SKM-1 (cell line): ENCODE data around the gene TPO.
"Not testable (repeated sequence)": the region's sequence is repeated elsewhere in the genome, so short reads cannot be mapped to it uniquely, and the experiment has no call there.

Experiments
- DNase-seq: peaks from one replicate; lab custom pipeline; 2025; ENCODE audit not compliant: unreplicated experiment; lab: John Stamatoyannopoulos, UW

TPO gene

DNA sequence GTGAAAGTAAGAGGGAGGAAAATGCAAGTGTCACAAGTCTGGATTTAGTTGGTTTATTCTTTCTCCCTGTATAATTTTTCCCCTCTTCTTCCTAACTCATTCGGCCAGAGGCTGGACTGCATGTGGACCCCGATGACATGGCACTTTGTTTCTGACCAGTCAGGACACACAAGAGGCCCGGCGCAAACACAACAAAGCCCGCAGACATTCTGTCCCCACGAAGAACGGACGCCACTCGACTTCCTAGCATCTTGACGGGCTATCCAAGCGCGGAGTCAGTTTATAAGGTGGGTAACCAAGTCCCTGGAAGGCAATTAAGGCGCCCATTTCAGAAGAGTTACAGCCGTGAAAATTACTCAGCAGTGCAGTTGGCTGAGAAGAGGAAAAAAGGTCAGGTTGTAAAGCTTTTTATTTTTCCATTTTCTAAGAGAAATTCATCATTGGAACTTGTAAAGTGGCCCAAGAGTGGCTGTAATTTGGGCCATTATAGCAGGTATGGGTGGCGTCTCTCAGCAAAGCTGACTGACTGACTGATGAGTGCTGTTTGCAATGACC lies at the start of gene TPO:
Gene TPO (plus strand): TSS at position 308 of the 555 bp plus-strand sequence. CDS start 946 bp downstream, outside the sequence.
- DNase-seq: no peak

DNA sequence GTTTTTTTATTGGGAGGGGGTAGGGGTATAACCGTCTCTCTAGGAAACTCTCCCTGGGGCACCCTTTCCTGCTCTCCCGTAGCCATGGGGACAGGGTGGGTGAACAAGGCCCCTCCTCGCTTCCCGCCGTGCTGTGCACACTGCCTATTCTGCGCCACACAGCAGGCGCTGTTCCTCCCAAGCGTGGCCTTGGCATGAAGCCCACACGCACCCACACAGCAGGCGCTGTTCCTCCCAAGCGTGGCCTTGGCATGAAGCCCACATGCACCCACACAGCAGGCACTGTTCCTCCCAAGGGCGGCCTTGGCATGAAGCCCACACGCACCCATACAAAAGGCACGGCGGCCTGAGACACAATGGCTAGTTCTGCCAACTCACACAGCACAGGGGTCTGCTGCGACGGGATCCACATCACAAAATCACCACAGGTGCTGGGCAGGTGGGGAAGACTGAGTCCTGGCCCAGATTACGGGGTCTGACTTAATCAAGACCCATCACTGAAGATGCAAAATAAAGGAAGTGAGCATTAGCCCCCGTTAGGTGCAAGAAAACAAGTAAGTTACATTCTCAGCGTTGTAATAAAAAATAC lies 46.6 kb upstream of the TPO start:
- no peak for DNase-seq

DNA sequence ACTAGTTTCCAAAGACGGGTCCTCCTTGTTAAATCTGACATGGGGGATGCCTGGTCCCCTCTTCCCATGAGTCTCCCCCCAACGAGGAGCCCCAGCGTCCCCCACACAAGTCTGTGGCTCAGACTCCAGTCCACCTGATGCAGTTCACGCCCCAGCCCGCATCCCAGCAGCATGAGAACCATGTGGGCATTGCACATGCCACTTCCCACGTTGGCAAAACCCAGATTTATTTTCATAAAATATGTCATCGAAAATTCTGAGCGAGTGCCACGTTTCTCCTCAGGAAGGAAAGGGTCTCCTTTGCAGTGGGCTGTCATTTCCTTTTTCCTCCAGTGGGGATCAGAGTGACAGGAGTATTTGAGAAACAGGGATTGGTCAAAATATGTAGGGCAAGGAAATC lies 45.7 kb upstream of the TPO start:
- DNase-seq: no peak

DNA sequence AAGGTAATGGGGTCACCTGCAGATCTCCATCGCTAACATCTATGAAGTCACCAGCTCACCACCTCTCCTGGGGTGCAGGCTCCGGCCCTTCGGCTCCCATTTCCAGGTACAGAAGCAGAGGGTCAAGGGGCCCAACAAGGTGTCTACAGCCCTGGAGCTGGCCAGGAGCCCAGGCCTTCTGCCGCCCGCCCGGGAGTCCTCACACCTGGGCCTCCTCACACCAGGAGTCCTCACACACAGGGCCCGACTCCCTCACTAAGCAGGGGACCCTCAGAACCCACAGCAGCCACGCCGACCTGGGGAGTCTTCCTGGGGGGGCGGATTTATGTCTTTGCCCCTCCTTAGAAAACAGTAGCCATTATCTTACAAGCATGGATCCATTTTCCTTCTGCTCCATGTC lies 43.4 kb upstream of the TPO start:
- DNase-seq: no peak

DNA sequence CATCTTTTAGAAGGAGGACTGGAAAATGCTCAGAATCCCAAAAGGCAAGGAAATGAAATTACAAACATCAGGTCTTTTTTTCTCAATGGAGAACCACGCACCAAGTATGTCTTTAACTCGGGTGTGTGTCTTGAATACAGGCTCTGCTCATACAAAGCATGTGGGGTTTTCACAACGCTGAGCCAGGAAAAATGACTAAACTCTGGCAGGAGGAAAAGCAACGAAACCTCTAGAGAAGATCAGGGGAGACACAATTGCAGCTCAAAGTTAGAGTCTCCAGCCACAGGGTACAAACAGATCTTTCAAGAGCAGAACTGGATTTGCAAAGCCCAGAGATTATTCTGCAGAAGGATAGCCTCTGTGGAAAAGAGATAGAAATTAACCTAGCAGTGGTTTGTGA lies 42.8 kb upstream of the TPO start:
- no peak for DNase-seq

DNA sequence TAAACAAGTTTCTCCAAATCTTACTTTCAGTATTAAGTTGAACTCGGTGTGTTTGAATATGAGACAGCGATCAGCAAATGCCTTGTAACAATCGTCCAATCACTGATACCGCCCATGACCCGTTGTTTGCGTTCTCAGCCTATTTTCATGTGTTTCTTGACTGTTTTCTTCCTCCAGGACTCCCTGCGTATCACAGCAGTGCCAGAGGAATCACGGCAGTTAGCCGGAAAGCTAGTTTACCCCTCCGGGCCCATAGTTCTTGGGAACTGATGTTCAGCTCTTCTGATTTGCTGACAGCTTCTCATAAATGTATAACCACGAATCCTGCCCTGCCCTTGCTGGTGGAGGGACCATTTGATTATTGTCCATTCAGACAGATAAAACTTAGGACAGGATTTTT lies 42.2 kb upstream of the TPO start:
- no peak for DNase-seq

DNA sequence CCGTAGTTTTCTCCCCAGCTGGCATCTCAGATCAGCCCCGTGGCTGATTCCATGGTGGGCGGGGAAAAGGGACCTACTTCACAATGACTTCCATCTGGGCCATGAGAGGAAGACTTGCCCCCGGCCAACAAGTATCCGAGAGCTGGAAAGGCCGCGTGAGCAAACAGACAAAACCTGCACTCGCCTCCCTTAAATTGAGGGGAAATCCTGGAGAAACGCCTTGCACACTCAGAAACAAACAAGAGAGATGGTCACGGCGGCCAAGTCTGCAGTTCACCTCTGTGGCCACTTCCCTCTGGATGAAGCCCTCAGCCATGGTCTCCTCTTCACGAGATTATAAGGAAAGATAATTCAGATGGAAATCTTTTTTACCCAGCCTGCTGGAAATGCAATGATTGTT lies 39.4 kb upstream of the TPO start:
- DNase-seq: no peak

DNA sequence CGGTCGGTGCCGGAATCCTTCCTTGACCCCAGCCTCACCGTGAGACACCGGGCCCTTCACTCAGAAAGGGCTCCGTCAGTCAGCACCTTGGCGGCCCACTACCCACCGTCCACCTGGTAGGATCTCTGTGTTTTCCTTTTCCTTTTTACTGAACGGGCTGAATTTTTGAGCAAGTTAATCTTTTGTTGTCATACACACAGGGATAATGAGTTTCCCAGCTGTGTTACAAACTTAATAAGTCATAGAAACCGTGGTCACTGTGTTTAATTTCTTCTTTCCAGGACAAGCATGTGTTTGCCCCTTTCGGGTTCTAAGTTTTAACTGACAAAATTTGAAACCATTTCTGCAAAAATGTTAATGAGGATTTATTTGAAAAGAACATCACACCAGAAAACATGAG lies 39.0 kb upstream of the TPO start:
- no peak for DNase-seq

DNA sequence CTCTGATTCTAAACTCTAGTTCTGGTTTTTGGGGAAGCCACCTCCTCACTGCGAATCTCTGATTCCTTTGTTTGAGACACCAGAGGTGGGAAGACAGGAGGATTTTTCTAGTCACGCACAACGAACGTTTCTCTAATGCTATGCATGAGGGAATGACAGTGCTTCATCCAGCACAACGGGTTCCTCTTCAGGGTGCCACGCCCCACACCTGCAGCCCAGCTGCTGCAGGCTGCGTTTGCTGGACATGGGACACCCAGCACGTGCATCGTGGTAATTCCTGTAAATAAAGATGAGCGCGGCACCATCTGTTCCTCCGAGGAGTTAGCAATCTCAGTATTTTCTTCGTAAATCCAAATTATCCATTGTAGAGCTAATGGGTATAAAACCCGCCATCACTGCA lies 37.5 kb upstream of the TPO start:
- DNase-seq: no peak

DNA sequence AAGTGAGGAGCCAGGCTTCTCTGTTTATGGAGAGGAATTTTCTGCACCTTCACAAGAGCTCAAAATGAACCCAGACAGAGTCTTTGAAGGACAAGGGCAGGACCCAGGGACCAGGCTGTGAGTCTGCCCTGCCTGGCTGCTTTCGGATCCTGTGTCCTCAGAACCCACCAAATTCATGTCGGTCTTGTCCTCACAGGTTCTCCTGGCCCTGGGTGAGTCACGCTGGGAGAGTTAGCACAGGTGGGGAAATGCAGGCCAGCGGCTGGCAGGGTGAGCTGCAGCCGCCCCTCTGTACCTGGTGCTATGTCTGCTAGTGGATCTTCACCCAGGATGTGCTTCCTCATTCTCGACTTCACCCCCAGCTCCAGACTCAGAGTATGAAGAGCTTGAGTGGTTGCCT lies 35.8 kb upstream of the TPO start:
- DNase-seq: no peak

DNA sequence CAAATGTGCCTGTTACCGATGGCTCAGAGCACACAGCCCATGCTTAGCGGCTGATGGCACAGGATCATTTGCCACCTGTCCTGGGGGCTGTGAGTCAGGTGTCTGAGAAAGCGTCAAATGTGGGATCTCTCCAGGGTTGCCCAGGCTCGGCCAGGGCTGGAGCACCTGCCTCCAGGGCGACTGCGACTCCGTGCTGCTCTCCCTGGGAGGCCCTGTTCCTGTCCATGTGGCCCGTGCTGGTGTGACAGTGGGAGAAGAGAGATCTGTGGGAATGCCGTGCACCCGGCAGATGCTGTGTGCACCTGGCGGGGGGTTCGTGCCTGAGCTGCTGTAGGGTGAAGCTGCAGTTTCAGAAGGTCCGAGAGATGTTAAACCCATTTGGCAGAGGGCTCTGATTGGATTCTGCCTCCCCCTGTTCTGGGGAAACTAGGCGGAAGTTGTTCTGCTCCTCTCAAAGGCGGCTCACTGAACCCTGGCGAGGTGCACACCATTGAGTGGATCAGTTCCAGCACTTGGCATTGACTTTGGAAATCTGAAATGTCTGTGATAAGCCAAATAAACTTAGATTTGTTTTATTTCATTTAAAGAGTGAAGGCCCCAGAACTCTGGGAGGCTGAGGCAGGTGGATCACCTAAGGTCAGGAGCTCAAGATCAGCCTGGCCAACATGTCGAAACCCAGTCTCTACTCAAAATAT lies 34.7 kb upstream of the TPO start:
- DNase-seq: no peak

DNA sequence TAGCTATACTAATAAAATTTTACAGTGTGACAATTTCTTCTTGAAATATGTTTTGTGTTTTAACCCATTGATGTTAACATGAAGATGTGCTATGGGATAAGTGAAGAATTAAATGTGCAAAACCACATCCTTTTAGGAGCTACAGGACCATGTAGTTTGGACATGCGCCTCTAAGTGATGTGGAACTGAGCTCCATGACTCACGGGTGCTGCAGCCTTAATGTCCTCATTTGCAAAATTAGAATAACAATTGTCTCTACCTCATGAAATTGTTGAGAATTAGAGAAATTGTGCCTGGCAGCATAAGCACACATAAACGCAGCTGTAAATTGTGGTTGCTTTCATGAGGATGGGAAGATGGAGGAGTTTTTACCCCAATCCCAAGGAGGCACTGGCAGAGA lies 31.6 kb upstream of the TPO start:
- DNase-seq: no peak

DNA sequence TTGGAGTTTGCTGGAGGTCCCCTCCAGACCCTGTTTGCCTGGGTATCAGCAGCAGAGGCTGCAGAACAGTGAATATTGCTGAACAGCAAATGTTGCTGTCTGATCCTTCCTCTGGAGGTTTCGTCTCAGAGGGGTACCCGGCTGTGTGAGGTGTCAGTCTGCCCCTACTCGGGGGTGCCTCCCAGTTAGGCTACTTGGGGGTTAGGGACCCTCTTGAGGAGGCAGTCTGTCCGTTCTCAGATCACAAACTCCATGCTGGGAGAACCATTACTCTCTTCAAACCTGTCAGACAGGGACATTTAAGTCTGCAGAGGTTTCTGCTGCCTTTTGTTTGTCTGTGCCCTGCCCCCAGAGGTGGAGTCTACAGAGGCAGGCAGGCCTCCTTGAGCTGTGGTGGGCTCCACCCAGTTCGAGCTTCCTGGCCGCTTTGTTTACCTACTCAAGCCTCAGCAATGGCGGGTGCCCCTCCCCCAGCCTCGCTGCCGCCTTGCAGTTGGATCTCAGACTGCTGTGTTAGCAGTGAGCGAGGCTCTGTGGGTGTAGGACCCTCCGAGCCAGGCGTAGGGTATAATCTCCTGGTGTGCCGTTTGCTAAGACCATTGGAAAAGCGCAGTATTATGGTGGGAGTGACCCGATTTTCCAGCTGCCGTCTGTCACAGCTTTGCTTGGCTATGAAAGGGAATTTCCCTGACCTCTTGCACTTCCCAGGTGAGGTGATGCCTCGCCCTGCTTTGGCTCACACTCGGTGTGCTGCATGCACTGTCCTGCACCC lies 25.1 kb upstream of the TPO start:
- DNase-seq: not testable (repeated sequence)

DNA sequence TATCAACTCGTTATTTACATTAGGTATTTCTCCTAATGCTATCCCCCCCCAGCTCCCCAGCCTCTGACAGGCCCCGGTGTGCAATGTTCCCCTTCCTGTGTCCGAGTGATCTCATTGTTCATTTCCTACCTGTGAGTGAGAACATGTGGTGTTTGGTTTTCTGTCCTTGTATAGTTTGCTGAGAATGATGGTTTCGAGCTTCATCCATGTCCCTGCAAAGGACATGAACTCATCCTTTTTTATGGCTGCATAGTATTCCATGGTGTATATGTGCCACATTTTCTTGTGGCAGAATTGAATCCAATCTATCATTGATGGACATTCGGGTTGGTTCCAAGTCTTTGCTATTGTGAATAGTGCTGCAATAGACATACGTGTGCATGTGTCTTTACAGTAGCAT lies 23.1 kb upstream of the TPO start:
- DNase-seq: not testable (repeated sequence)

DNA sequence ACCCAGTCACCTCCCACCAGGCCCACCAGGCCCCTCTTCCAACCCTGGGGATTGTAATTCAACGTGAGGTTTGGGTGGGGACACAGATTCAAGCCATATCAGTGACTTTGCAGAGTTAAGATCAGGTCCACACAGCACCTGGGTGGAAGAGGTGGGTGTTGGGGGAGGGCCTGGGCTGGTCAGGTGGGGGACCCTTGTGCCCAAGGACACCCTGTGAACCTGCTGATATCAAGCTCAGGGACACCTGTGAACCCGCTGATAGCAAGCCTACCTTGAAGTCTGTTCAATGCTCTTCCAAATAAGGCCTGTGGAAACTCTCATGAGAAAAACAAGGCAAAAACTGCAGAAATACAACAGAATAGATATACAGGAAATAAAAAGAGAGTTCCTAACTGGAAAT lies 19.9 kb upstream of the TPO start:
- DNase-seq: no peak

DNA sequence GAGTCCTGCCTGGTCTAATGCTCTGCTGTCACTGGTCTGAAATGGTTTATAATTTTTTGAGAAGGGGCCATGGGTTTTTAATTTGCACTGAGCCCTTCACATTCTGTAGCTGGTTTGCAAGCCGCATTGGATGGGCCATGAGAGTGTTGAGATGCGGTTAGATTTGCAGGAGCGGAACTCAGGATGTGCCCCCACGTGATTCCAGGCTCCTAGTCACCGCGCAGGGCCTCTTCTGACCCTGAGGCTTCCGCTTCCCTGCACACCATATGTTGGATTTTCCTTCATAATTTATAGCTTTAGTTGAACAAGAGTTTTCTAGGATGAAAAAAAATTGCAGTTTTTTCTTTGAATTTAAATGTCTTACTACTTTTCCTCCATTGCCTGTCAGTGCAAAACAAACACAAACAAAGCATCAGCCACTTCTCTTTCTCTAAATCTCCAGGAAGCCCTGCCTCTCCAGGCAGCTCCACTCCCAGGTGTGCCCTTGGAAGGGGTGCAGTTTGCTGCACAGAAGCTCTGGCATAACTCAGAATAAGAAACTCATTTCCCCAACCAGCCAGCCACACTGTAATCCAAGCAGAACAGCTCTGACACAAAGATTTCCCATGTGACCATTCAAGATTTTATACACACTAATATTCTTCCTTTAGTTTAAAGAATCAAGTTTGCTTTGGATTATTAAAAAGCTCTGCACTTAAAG lies 18.4 kb upstream of the TPO start:
- no peak for DNase-seq

DNA sequence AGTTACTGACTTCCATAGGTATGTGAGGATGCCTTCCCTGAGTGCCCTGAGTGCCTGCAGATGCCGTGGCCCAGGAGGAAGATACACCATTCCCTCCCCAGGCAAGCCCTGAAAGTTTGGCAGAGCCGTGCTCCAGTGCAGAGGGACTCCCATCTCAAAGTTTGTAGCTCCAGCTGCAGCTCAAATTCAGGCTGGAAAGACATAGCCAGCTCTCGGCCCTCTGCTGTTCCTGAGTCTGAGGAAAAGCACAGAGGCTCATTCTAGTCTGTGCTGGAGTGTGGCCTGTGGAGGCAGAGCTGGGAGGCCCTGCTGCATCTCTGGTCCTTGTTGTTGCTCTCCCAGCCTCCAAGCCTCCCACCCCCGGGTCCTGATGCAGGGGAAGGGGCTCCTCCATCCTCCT lies 15.9 kb upstream of the TPO start:
- DNase-seq: no peak

DNA sequence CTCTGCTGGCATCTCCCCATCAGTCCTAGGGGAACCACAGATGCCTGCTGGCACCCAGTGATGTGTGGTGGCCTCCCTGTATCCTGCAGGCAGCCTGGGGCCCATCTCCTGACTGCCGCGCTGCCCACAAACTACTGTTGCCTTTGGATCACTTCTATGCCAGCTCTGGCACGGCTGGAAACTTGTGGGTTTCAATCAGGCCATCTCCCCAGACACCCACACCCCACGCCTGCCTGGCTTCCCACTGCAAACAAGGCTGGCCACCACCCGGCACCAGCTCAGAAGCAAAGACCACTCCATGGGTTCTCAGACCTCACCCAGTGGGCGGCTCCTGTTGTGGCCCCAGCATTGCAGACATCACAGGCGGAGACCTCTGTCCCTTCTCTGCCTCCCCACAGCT lies 15.1 kb upstream of the TPO start:
- no peak for DNase-seq

DNA sequence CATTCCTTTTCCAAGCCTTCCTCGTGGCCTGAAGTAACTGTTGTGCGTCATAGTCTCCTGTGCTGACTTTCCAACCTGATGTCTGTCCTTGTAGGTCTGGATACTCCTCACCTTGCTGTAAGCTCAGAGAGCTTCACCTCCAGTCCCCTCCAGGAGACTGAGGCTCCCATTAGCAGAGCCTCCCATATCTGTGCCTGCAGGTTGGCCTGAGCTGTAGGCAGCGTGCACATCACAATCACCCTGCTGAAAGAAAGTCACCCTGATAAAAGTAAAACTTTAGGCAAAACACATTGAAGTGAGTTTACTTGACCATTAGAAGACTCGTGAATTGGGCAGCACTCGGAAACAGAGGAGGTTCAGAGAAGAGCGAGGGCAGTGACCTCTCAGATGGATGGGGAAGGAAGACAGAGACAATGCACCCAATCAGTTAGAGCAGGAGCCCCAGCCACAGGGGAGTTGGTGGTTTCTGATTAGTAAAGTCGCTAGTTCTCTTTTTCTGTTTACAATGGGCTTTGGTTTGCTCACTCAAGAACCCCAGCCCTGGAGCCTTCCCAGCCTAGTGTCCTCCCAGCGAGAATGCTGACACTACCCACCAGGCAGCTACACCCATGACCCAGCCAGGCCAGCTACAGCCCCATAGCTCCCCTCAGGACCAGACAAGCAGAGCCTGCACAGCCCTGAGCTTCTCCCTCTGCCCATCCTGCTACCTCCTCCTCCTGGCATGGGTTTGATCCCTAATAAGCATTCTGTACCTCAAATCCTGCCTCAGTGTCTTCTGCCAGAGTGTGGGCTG lies 12.1 kb upstream of the TPO start:
- no peak for DNase-seq

DNA sequence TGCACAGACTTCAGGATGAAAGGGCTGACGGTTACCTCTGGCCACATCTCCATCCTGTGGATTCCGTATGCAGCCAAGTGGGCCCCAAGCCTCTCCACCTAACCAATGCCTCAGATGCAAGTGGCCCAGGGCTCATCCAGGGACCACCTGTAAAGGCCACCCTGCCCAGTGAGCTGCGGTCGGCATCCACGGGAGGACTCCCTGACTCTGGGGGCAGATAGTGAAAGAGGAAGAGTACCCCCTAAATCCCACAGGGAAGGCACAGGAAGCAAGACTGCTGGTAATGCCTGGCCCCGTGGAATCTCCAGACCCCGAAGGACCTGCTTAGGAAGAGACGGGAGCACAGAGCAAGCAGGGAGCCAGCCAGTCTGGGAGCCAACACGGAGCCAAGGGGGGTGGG lies 11.2 kb upstream of the TPO start:
- DNase-seq: no peak

DNA sequence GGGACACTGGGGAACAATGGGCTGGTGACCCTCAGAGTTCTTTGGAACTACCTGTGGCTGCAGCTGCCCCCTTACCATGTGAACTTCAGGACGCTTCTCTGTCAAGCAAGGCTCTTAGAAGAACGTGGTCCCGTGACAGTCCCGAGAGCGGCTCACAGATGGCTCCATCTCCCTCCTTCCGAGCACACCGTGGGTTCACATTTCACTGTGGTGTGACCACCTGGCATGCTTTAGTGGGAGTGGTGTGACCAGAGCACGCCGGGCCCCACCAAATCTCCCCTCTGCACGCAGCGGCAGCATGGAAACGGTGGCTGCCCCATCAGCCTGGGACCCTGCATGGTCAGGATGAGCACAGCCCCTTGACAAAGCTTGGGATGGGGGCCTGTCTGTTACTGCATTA lies 9.7 kb upstream of the TPO start:
- no peak for DNase-seq
